HEK293T (cell line): ENCODE data around the gene GRM4.
"Not testable (repeated sequence)": the region's sequence is repeated elsewhere in the genome, so short reads cannot be mapped to it uniquely, and the experiment has no call there.

ENCODE experiments used
- CTCF ChIA-PET: fragments of 350-600 bp; formaldehyde crosslinking; extraction: SDS; loops from one replicate; lab custom pipeline; 2021; ENCODE audit warnings: antibody characterized with exemption, inconsistent platforms; lab: Yijun Ruan, JAX
- POLR2A ChIA-PET: fragments of 350-600 bp; formaldehyde crosslinking; extraction: SDS; loops from one replicate; lab custom pipeline; 2020; ENCODE audit warnings: antibody characterized with exemption, inconsistent platforms; lab: Yijun Ruan, JAX
- DNase-seq: peaks from one replicate; pipeline ENCODE4 v3.0.0; 2012; ENCODE audit warnings: mixed read lengths; ENCODE audit errors: extremely low spot score
- ARNT ChIP-seq: fragments of 450-650 bp; IDR thresholded peaks from 2 replicates; pipeline ENCODE4 v1.6.1; 2017; ENCODE audit warnings: mild to moderate bottlenecking
- BHLHE40 ChIP-seq: fragments of 450-650 bp; IDR thresholded peaks from 2 replicates; pipeline ENCODE4 v1.6.1; 2016; ENCODE audit warnings: mild to moderate bottlenecking, moderate library complexity, borderline replicate concordance
- CTBP1 ChIP-seq: fragments of 450-650 bp; IDR thresholded peaks from 2 replicates; pipeline ENCODE4 v1.6.1; 2016; ENCODE audit warnings: borderline replicate concordance
- ELF4 ChIP-seq: fragments of 450-650 bp; IDR thresholded peaks from 2 replicates; pipeline ENCODE4 v1.6.1; 2017; ENCODE audit warnings: antibody characterized with exemption
- FOXA1 ChIP-seq: fragments of 450-650 bp; IDR thresholded peaks from 2 replicates; pipeline ENCODE4 v1.6.1; 2016; ENCODE audit warnings: mild to moderate bottlenecking
- FOXK2 ChIP-seq: fragments of 450-650 bp; IDR thresholded peaks from 2 replicates; pipeline ENCODE4 v1.6.1; 2016; ENCODE audit warnings: mild to moderate bottlenecking
- FOXM1 ChIP-seq: fragments of 450-650 bp; IDR thresholded peaks from 2 replicates; pipeline ENCODE4 v1.6.1; 2017; ENCODE audit warnings: mild to moderate bottlenecking, borderline replicate concordance
- HDGF ChIP-seq: fragments of 450-650 bp; IDR thresholded peaks from 2 replicates; pipeline ENCODE4 v1.6.1; 2017; ENCODE audit warnings: antibody characterized with exemption, borderline replicate concordance
- L3MBTL2 ChIP-seq: fragments of 450-650 bp; conservative IDR thresholded peaks from 2 replicates; pipeline ENCODE4 v1.6.1; 2016; ENCODE audit warnings: mild to moderate bottlenecking
- LEF1 ChIP-seq: fragments of 450-650 bp; IDR thresholded peaks from 2 replicates; pipeline ENCODE4 v1.6.1; 2017; ENCODE audit warnings: mild to moderate bottlenecking, borderline replicate concordance
- NFRKB ChIP-seq: fragments of 450-650 bp; IDR thresholded peaks from 2 replicates; pipeline ENCODE4 v1.6.1; 2016; ENCODE audit warnings: mild to moderate bottlenecking, moderate library complexity
- SP1 ChIP-seq: fragments of 450-650 bp; IDR thresholded peaks from 2 replicates; pipeline ENCODE4 v1.6.1; 2017
- SUZ12 ChIP-seq: fragments of 450-650 bp; IDR thresholded peaks from 2 replicates; pipeline ENCODE4 v1.6.1; 2016; ENCODE audit warnings: mild to moderate bottlenecking
- TARDBP ChIP-seq: fragments of 450-650 bp; IDR thresholded peaks from 2 replicates; pipeline ENCODE4 v1.6.1; 2016
- ZNF384 ChIP-seq: fragments of 450-650 bp; IDR thresholded peaks from 2 replicates; pipeline ENCODE4 v1.6.1; 2016
- TF ChIP-seq, protein P1 (sequence below): fragments of 450-650 bp; IDR thresholded peaks from 2 replicates; pipeline ENCODE4 v1.6.1; 2016

GRM4 gene

DNA sequence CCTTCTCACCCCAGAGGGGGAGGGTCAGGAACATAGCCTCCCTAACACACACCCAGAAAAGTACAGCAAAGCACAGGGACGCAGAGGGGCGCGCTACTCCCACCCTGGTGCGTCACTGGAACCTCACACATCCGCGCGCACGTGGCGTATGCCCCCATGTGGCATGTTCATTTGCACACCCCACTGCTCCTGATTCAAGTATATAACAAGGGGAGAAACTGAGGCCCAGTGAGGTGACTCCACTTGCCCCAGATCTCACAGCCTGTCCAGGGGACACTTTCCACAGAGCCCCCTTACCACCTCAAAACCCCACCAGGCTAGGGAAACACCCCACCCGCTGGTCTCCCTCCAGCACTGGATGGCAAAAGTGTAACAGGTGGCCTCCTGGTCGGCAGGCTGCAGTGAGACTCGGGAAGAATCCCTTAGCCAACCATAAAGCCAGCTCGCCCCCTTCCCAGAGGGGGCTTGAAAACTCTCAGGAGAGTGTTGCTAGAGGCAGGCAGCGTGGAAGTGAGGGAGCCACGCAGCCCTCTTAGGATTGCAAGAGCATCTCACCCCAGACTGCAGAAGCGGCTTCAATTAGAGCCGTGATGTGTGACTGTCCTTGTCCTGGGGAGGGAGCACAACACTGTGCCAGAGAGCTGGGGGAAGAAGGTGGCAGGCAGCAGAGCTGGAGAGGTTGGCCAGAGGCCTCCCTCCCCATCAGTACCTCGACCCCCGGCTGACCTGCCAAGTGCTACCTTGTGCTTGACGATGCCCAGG is at the start of gene GRM4:
Gene GRM4, minus strand, starts transcription at position 67 of the 762 bp plus-strand sequence. CDS start 12,591 bp downstream, outside the sequence.
- TF ChIP-seq CTBP1 (no peak), ELF4 (no peak), HDGF (no peak), LEF1 (no peak), SP1 (no peak)
- TF ChIP-seq, protein P1, sequence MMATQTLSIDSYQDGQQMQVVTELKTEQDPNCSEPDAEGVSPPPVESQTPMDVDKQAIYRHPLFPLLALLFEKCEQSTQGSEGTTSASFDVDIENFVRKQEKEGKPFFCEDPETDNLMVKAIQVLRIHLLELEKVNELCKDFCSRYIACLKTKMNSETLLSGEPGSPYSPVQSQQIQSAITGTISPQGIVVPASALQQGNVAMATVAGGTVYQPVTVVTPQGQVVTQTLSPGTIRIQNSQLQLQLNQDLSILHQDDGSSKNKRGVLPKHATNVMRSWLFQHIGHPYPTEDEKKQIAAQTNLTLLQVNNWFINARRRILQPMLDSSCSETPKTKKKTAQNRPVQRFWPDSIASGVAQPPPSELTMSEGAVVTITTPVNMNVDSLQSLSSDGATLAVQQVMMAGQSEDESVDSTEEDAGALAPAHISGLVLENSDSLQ = no peak
- no peak for DNase-seq
- POLR2A ChIA-PET = interaction anchor here (0.7 to 1.0 kb wide), 2 partner anchors 17 to 435 kb away, joined by 3 to 4 read pairs; partner anchors contain the start of gene UQCC2
- CTCF ChIA-PET = interaction anchor here (0.6 to 1.8 kb wide), 6 partner anchors 11 to 369 kb away, joined by 3 to 4 read pairs (median 3); no protein-coding TSS in a partner anchor

DNA sequence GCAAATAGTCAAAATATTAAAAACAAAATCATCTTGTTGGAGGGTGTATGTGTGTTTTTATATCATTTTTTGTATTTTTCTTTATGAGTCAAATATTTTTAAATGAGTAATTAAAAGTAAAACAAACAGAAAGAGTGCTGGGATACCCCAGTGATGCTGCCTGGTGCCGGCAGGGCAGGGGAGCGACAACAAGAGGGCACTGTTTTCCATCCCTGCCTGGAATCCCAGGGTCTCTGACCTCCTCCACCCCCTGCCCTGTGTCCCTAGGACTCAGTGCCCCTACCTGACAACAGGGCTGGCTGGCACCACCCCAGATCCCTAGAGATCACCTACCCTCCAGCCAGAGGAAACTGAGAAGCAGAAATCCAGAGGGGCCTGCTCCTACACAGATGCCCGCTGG is 48.9 kb upstream of the GRM4 start:
- no peak for DNase-seq
- ChIA-PET CTCF (interaction anchor here (1.9 kb wide), 1 partner anchor 15 kb away, joined by 5 read pairs; no protein-coding TSS in a partner anchor), POLR2A (interaction anchor here (1.5 kb wide), 1 partner anchor 54 kb away, joined by 8 read pairs; the partner anchor contains the start of gene SMIM29)
- TF ChIP-seq FOXA1 (no peak), TARDBP (no peak), ELF4 (no peak), L3MBTL2 (no peak), FOXK2 (no peak), FOXM1 (no peak), HDGF (no peak), LEF1 (no peak), ZNF384 (no peak), CTBP1 (no peak), SP1 (no peak), ARNT (no peak), NFRKB (no peak), SUZ12 (no peak), BHLHE40 (no peak)
- TF ChIP-seq, protein P1 = no peak

DNA sequence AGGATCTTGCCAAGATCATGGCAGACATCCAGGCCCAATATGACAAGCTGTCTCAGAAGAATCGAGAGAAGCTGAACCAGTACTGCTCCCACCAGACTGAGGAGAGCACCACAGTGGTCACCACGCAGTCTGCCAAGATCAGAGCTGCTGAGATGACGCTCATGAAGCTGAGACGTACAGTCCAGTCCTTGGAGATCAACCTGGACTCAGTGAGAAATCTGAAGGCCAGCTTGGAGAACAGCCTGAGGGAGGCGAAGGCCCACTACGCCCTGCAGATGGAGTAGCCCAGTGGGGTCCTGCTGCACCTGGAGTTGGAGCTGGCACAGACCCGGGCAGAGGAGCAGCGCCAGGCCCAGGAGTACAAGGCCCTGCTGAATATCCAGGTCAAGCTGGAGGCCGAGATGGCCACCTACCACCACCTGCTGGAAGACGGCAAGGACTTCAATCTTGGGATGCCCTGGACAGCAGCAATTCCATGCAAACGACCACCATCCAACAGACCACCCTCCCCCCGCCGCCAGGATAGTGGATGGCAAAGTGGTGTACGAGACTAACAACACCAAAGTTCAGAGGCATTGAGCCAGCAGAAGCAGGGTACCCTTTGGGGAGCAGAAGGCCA is 44.7 kb upstream of the GRM4 start:
- ChIA-PET POLR2A (no interaction called here), CTCF (interaction anchor here (0.6 to 1.2 kb wide), 2 partner anchors 27 to 717 kb away, joined by 3 to 6 read pairs; no protein-coding TSS in a partner anchor)
- no peak for DNase-seq
- TF ChIP-seq NFRKB = no peak
- no peak for TF ChIP-seq TARDBP
- TF ChIP-seq FOXK2 = no peak
- TF ChIP-seq L3MBTL2 = no peak
- no peak for TF ChIP-seq SUZ12
- TF ChIP-seq LEF1 = no peak
- TF ChIP-seq ARNT = no peak
- TF ChIP-seq FOXA1 = no peak
- no peak for TF ChIP-seq FOXM1
- TF ChIP-seq ELF4 = no peak
- TF ChIP-seq, protein P1 = no peak
- no peak for TF ChIP-seq CTBP1
- TF ChIP-seq BHLHE40 = no peak
- no peak for TF ChIP-seq SP1
- TF ChIP-seq ZNF384 = no peak
- no peak for TF ChIP-seq HDGF

DNA sequence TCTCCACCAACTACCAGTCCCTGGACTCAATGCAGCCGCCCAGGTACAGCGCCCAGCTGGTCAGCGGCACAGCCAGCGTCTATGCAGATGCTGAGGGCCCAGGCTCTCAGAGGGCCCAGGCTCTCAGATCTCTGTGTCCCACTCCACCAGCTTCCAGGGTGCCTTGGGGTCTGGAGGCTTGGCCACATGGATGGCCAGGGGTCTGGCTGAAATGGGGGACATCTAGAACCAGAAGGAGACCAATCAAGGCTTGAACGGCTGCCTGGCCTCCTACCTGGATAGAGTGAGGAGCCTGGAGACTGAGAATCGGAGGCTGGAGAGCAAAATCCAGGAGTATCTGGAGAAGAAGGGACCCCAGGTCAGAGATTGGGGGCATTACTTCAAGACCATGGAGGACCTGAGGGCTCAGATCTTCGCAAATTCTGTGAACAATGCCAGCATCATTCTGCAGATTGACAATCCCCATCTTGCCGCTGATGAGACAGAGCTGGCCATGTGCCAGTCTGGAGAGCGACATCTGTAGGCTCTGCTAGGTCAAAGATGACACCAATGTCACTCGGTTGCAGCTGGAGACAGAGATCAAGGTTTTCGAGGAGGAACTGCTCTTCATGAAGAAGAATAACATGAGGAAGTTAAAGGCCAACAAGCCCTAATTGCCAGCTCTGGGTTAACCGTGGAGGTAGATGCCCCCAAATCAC is 44.1 kb upstream of the GRM4 start:
- POLR2A ChIA-PET = no interaction called here
- no peak for TF ChIP-seq ZNF384
- TF ChIP-seq L3MBTL2 = no peak
- no peak for TF ChIP-seq FOXA1
- TF ChIP-seq FOXK2 = no peak
- no peak for TF ChIP-seq LEF1
- no peak for TF ChIP-seq SP1
- DNase-seq = no peak
- CTCF ChIA-PET = interaction anchor here (0.6 to 1.2 kb wide), 2 partner anchors 26 to 716 kb away, joined by 3 to 6 read pairs; no protein-coding TSS in a partner anchor

- CTCF ChIA-PET, POLR2A ChIA-PET, DNase-seq: not testable (repeated sequence)
Measured at GRCh38 chr6:34184726-34185125, 38.8 kb upstream of the GRM4 start.
